ENCODE data around the gene TBC1D22A.
A peak's percentile ranks its signal among the peaks of the same experiment; 100 is the strongest.

The TBC1D22A gene

GRCh38 chr22:46757104-46757503, 5.3 kb upstream of the TBC1D22A start:
- TF ChIP-seq, protein P1, sequence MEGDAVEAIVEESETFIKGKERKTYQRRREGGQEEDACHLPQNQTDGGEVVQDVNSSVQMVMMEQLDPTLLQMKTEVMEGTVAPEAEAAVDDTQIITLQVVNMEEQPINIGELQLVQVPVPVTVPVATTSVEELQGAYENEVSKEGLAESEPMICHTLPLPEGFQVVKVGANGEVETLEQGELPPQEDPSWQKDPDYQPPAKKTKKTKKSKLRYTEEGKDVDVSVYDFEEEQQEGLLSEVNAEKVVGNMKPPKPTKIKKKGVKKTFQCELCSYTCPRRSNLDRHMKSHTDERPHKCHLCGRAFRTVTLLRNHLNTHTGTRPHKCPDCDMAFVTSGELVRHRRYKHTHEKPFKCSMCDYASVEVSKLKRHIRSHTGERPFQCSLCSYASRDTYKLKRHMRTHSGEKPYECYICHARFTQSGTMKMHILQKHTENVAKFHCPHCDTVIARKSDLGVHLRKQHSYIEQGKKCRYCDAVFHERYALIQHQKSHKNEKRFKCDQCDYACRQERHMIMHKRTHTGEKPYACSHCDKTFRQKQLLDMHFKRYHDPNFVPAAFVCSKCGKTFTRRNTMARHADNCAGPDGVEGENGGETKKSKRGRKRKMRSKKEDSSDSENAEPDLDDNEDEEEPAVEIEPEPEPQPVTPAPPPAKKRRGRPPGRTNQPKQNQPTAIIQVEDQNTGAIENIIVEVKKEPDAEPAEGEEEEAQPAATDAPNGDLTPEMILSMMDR (IDR thresholded peaks at IDR 0.05; ENCODE audit: low read depth, low read length, missing control alignments), result no peak
- DNase-seq, result no peak
- Histone ChIP-seq H3K27ac (no peak overlapping the region), H3K36me3 (replicated peaks) (no peaks in the 10 kb centered on the region), H3K4me3 (ENCODE audit: low read depth, low read length) (no peak overlapping the region), H3K27me3 (replicated peaks) (no peaks in the 10 kb centered on the region)
- in situ Hi-C loops (cut with HindIII; ENCODE audit: low pct_ligation_motif_present, low sequenced_read_pairs), result no loop called here

GRCh38 chr22:46758121-46758520, 4.3 kb upstream of the TBC1D22A start:
- Histone ChIP-seq H3K36me3 (replicated peaks) (no peaks in the 10 kb centered on the region), H3K27ac (no peak overlapping the region), H3K27me3 (replicated peaks) (no peaks in the 10 kb centered on the region), H3K4me3 (ENCODE audit: low read depth, low read length) (no peak overlapping the region)
- DNase-seq, result no peak
- in situ Hi-C loops (cut with HindIII; ENCODE audit: low pct_ligation_motif_present, low sequenced_read_pairs), result no loop called here
- TF ChIP-seq, protein P1 (IDR thresholded peaks at IDR 0.05; ENCODE audit: low read depth, low read length, missing control alignments), result no peak

- H3K4me3 ChIP-seq (ENCODE audit: low read depth, low read length), result no peak overlapping the region
- no peak overlapping the region for H3K27ac ChIP-seq
- TF ChIP-seq, protein P1 (IDR thresholded peaks at IDR 0.05; ENCODE audit: low read depth, low read length, missing control alignments), result peak; percentile 87
- DNase-seq, result peak; percentile 53
- H3K36me3 ChIP-seq (replicated peaks), result no peaks in the 10 kb centered on the region
- in situ Hi-C loops (cut with HindIII; ENCODE audit: low pct_ligation_motif_present, low sequenced_read_pairs), result no loop called here
- no peaks in the 10 kb centered on the region for H3K27me3 ChIP-seq (replicated peaks)
Measured at GRCh38 chr22:46758867-46759290, 3.6 kb upstream of the TBC1D22A start.

- DNase-seq, result no peak
- Histone ChIP-seq H3K4me3 (ENCODE audit: low read depth, low read length) (peak overlapping the region; percentile 100), H3K36me3 (replicated peaks) (no peaks in the 10 kb centered on the region), H3K27ac (no peak overlapping the region), H3K27me3 (replicated peaks) (no peaks in the 10 kb centered on the region)
- in situ Hi-C loops (cut with HindIII; ENCODE audit: low pct_ligation_motif_present, low sequenced_read_pairs), result no loop called here
- TF ChIP-seq, protein P1 (IDR thresholded peaks at IDR 0.05; ENCODE audit: low read depth, low read length, missing control alignments), result no peak
Measured at GRCh38 chr22:46761017-46761416, 1.4 kb upstream of the TBC1D22A start.

GRCh38 chr22:46761539-46762237, 762 bp upstream of the TBC1D22A start:
- H3K36me3 ChIP-seq (replicated peaks), result no peaks in the 10 kb centered on the region
- H3K4me3 ChIP-seq (ENCODE audit: low read depth, low read length), result peak overlapping the region; percentile 100
- DNase-seq, result no peak
- in situ Hi-C loops (cut with HindIII; ENCODE audit: low pct_ligation_motif_present, low sequenced_read_pairs), result no loop called here
- TF ChIP-seq, protein P1 (IDR thresholded peaks at IDR 0.05; ENCODE audit: low read depth, low read length, missing control alignments), result no peak
- peak overlapping the region; percentile 84 for H3K27ac ChIP-seq
- no peaks in the 10 kb centered on the region for H3K27me3 ChIP-seq (replicated peaks)
